Calu3 (cell line): ENCODE data around the gene SMPX. TPM values are rescaled to one million over a fixed set of nuclear protein-coding genes. Genes with fewer than 3 reads are reported as not detected.

Experiments used
- BruUV-seq: library from RNA; stranded (reverse); fragments of 400-500 nt; replicated peaks from 2 replicates; lab custom pipeline; 2021; lab: Mats Ljungman, UMichigan
- CTCF ChIA-PET: fragments of 300-600 bp; sonication (Branson Sonifier 250); formaldehyde crosslinking; loops from one replicate; lab custom pipeline; 2022; ENCODE audit warnings: antibody characterized with exemption; lab: Charles Lee
- DNase-seq: peaks from one replicate; pipeline ENCODE4 v3.0.0; 2022
- H3K27ac Mint-ChIP-seq: one replicate; pipeline ENCODE4 v1.8.0; 2022; ENCODE audit warnings: mixed read lengths; ENCODE audit not compliant: unreplicated experiment
- H3K27me3 Mint-ChIP-seq: one replicate; pipeline ENCODE4 v1.8.0; 2022; ENCODE audit warnings: mixed read lengths; ENCODE audit not compliant: unreplicated experiment
- H3K36me3 Mint-ChIP-seq: one replicate; pipeline ENCODE4 v1.8.0; 2022; ENCODE audit warnings: mild to moderate bottlenecking, moderate library complexity, mixed read lengths; ENCODE audit not compliant: insufficient read depth, unreplicated experiment
- H3K4me1 Mint-ChIP-seq: one replicate; pipeline ENCODE4 v1.8.0; 2022; ENCODE audit warnings: mild to moderate bottlenecking, low read depth, mixed read lengths; ENCODE audit not compliant: unreplicated experiment
- H3K4me3 Mint-ChIP-seq: one replicate; pipeline ENCODE4 v1.8.0; 2022; ENCODE audit warnings: mild to moderate bottlenecking, low read depth, moderate library complexity, mixed read lengths; ENCODE audit not compliant: unreplicated experiment
- H3K9me3 Mint-ChIP-seq: one replicate; pipeline ENCODE4 v1.8.0; 2022; ENCODE audit warnings: low read depth, mixed read lengths; ENCODE audit not compliant: unreplicated experiment
- CTCF ChIP-seq: fragments of 200-600 bp; IDR thresholded peaks from one replicate; pipeline ENCODE4 v1.8.0; 2022; ENCODE audit warnings: antibody characterized with exemption; ENCODE audit not compliant: unreplicated experiment
- intact Hi-C: fragments of 100-400 bp; cut with micrococcal nuclease; formaldehyde crosslinking; loops from one replicate; pipeline ENCODE4 v1.10.0; 2022; ENCODE audit not compliant: unreplicated experiment
- total RNA-seq: library from RNA; stranded (reverse); gene quantifications from 2 replicates; pipeline ENCODE4 v1.2.3, GENCODE V29; 2022

Gene SMPX
- total RNA-seq, 1 experiment from 2014 or later: not detected

- Mint-ChIP-seq H3K27me3 (no peaks in the 10 kb centered on the region), H3K27ac (no peak overlapping the region), H3K9me3 (no peaks in the 10 kb centered on the region), H3K4me3 (no peak overlapping the region), H3K4me1 (peaks cover 9% of the 10 kb centered on the region), H3K36me3 (no peaks in the 10 kb centered on the region)
- no TSS peak for BruUV-seq
- no peak for TF ChIP-seq CTCF
- no peak for DNase-seq
- CTCF ChIA-PET: no interaction called here
- intact Hi-C loops: no loop called here
Measured at GRCh38 chrX:21730026-21730425, 27.9 kb downstream of the SMPX start.

GRCh38 chrX:21728276-21728968 lies 29.5 kb downstream of the SMPX start:
- DNase-seq: no peak
- H3K27ac Mint-ChIP-seq: no peak overlapping the region
- intact Hi-C loops: loop anchor here (5.0 kb wide), 1 partner anchor 246 kb away; no protein-coding TSS in a partner anchor
- H3K36me3 Mint-ChIP-seq: no peaks in the 10 kb centered on the region
- CTCF ChIA-PET: no interaction called here
- TF ChIP-seq CTCF: no peak
- H3K4me1 Mint-ChIP-seq: peaks cover 9% of the 10 kb centered on the region
- H3K27me3 Mint-ChIP-seq: no peaks in the 10 kb centered on the region
- no peak overlapping the region for H3K4me3 Mint-ChIP-seq
- BruUV-seq: no TSS peak
- H3K9me3 Mint-ChIP-seq: no peaks in the 10 kb centered on the region

GRCh38 chrX:21725916-21726315 lies 32.0 kb downstream of the SMPX start:
- intact Hi-C loops: loop anchor here (1.0 to 5.0 kb wide), 2 partner anchors 244 to 1199 kb away; no protein-coding TSS in a partner anchor
- H3K27me3 Mint-ChIP-seq: no peaks in the 10 kb centered on the region
- BruUV-seq: no TSS peak
- TF ChIP-seq CTCF: no peak
- CTCF ChIA-PET: interaction anchor here (0.7 to 1.6 kb wide), 8 partner anchors 9 to 1922 kb away, joined by 3 to 5 read pairs (median 4); no protein-coding TSS in a partner anchor
- H3K36me3 Mint-ChIP-seq: no peaks in the 10 kb centered on the region
- H3K27ac Mint-ChIP-seq: no peak overlapping the region
- H3K4me3 Mint-ChIP-seq: no peak overlapping the region
- H3K4me1 Mint-ChIP-seq: peaks cover 9% of the 10 kb centered on the region
- no peak for DNase-seq
- no peaks in the 10 kb centered on the region for H3K9me3 Mint-ChIP-seq

- no peak for DNase-seq
- H3K27ac Mint-ChIP-seq: no peak overlapping the region
- intact Hi-C loops: loop anchor here (1.0 to 5.0 kb wide), 2 partner anchors 243 to 1198 kb away; no protein-coding TSS in a partner anchor
- H3K4me3 Mint-ChIP-seq: no peak overlapping the region
- BruUV-seq: no TSS peak
- peak; percentile 14 for TF ChIP-seq CTCF
- H3K9me3 Mint-ChIP-seq: no peaks in the 10 kb centered on the region
- H3K27me3 Mint-ChIP-seq: no peaks in the 10 kb centered on the region
- H3K36me3 Mint-ChIP-seq: no peaks in the 10 kb centered on the region
- H3K4me1 Mint-ChIP-seq: peaks cover 9% of the 10 kb centered on the region
- CTCF ChIA-PET: interaction anchor here (0.7 to 1.6 kb wide), 8 partner anchors 10 to 1922 kb away, joined by 3 to 5 read pairs (median 4); no protein-coding TSS in a partner anchor
Measured at GRCh38 chrX:21725496-21725895, 32.4 kb downstream of the SMPX start.
